Measurements from ENCODE around the gene SNCB.
A peak's percentile ranks its signal among the peaks of the same experiment; 100 is the strongest.

Gene SNCB

DNA sequence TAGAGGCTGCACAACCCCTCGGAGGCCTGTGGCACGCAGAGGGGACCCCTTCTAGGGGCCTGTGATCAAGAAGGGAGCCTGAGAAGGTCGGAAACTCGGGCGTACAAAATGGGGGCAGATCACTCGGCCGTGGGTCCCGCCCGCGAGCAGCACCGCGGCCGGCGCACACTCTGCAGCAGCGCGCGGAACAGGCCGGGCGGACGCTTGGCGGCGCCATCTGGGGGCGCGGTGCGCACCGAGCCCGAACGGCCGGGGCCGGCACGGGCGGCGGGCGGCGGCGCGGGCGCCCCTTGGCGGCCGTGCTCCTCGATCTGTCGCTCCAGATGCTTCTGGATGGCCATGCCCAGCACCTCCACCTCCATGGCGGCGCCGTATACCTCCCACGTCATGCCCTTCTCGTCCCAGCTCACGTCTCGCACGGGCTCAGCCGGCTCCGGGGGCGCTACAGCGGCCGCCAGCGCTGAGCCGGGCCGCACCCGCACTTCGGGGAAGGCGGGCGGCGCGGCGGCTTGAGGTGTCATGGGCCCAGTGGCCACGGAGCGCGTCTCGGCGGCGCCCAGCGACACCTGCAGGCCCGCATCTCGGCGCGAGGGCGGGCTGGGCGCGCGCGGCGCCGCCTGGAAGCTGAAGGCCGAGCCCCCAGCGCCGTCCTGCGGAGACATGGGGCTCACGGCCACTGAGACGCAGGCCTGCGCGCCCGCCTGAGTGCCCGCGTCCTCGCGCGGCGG is 33.5 kb downstream of the SNCB start:
- no peak for FAIRE-seq

DNA sequence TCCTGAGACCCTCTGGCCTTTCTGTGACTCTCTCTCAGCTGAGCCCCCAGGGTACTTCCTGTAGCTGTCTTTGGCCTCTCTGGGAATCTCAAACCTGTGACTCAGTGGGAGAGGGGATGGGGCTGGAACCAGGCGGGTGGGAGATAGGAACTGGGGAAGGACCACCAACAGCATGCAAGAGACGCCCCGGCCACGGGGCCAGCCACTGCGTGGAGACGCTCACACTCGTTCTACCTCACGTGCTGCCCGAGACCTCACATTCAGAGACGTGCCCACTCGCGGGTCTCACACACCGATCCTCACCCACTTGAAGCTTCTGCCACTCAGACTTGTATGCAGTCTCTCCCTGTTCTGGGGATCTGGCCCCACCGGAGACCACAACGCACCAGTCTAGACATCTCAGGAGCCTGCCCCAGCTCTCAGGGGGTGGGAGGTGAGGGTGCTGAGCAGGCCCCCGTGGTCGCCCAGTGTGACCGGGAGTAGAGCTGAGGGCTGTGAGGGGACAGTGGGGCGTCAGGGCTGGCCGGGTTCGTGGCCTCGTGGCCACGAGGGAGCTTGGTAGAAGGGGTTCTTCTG is 34.2 kb downstream of the SNCB start:
- no peak for FAIRE-seq

DNA sequence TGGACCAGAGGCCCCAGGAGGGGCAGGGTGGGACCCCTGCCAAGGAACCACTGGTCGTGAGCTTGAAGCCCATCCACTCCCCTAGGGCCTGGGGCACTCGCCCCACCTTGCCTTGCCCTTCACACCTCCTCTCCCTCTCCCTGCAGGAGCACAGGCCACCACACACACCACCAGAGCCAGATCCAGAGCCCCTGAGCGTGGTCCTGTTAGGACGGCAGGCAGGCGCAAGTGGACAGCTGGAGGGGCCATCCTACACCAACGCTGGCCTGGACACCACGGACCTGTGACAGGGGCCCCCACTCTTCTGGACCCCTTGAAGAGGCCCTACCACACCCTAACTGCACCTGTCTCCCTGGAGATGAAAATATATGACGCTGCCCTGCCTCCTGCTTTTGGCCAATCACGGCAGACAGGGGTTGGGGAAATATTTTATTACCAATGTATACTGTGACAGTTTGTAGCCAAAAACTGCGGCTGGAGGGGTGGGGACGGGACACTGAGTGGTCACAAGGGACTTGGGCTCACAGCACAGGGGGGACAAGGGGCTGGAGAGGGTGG is 34.9 kb downstream of the SNCB start:
- FAIRE-seq, result no peak

DNA sequence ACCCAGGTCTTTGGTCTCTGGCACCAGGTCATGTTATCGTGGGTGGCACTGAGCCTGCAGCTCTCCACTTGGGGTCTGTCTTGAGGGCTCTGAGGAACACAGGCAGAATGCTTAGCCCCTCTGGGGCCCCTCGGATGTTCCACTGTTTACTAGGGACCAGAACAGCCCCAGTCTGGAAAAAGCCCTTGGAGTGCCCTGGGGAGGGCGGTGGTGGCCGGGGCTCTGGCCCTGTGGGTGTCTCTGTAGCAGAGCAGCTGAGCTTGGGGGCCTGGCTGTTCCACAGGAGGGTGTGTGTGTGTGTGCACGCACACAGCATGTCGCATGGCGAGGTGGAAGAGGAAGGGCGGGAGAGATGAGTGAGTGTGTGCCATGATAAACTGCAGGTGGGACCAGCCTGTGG is 35.8 kb downstream of the SNCB start:
- no peak for FAIRE-seq

DNA sequence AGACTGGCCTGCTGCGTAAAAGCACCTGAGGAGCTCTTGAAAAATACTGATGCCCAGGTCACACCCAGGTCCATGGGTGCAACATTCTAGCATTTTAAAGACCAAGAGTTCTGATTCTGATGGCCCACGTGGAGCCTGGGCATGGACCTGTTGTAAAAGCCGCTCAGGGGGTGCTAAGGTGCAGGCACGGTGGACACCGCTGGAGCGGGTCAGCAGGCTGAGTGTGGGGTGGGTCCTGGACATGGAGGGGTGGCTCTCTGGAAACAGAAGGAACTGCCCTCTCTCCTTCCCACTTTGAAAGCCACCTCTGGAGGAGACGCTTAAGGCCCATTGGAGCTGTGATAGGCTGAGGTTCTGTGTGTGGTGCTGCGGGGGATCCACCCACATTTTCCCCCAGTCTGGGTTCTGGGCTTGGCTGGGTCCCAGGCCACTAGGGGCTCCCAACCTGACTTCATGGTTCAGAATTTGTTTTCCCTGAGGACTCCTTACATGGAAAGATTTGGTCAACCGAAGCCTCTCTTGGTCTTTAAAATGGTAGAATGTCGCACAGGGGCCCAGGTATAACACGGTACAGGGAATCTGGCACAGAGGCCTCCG is 37.0 kb downstream of the SNCB start:
- no peak for FAIRE-seq

DNA sequence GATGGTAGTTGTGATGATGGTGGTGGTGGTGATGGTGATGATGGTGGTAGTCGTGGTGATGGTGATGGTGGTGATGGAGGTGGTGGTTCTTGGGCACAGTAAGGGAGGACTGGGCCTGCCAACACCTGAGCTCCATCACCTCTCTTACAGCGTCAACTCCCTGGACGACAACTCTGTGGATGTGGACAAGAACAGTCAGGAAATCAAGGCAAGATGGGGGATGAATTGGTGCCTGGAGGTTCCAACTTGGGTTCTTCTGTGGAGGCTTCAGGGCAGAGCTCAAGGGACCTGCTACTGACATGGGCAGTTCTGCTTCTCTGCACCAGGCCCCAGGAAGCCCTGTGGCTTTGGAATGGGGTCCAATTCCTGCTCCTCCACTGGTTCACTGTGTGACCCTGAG is 37.8 kb downstream of the SNCB start:
- no peak for FAIRE-seq

DNA sequence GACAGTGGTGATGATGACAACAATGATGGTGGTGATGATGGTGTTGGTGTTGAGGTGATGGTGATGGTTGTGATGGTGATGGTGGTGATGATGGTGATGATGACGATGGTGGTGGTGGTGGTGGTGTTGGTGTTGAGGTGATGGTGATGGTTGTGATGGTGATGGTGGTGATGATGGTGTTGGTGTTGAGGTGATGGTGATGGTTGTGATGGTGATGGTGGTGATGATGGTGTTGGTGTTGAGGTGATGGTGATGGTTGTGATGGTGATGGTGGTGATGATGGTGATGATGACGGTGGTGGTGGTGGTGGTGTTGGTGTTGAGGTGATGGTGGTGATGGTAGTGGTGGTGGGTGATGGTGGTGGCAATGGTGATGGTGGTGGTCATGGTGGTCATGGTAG is 38.7 kb downstream of the SNCB start:
- peak; percentile 53 for FAIRE-seq

DNA sequence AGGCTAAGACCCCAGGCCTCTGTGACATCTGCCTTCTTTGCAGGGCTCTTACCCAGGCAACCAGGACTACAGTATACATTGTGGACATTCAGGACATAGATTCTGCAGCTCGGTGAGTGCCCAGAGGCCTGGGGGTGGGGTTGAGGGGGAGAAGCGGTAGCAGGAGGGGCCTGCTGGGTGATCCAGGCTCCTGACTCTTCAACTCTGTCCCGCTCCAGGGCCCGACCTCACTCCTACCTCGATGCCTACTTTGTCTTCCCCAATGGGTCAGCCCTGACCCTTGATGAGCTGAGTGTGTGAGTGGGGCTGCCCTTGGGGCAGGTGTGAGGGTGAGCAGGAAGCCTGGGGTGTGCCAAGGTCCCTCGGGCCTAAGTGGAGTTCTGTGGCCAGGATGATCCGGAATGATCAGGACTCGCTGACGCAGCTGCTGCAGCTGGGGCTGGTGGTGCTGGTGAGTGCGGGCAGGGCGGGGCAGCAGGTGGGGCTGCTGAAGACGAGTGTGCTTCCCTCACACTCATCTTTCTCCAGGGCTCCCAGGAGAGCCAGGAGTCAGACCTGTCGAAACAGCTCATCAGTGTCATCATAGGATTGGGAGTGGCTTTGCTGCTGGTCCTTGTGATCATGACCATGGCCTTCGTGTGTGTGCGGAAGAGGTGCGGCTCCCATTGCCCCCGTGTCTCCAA is 40.2 kb downstream of the SNCB start:
- FAIRE-seq, result no peak

DNA sequence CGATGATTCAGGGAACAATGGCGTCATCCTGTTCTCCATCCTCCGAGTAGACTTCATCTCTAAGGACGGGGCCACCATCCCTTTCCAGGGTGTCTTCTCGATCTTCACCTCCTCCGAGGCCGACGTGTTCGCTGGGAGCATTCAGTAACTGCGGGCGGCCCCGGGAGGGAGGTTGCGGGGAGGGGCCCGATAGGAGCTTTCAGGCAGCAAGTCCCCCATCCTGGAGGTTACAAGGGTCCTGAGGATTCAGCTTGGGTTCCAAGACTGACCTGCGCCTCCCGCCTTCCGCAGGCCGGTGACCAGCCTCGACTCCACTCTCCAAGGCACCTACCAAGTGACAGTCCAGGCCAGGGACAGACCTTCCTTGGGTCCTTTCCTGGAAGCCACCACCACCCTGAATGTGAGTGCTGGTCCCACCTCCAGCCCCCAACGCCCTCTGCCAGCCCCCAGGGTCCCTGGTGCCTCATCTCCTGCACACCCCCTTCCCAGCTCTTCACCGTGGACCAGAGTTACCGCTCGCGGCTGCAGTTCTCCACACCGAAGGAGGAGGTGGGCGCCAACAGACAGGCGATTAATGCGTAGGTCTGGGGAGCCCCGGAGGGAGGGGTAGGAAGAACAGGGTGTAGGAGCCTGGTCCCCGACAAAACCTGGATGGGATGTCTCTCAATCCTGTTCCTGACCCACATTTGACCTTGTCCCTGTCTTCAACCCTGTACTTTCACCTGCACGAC is 41.1 kb downstream of the SNCB start:
- FAIRE-seq, result no peak

DNA sequence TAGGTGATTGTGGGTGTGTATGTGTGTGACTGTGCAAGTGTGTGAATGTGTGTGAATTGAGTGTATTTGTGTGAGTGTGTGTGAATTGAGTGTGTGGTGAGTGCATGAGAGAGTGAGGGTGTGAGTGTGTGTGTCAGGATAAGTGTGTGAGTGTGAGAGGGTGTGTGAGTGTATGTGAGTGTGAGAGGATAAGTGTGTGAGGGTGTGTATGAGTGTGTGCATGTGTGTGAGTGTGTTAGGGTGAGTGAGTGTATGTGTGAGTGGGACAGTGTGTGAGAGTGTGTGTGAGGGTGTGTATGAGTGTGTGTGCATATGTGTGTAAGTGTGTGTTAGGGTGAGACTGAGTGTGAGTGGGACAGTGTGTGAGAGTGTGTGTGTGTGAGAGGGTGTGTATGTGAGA is 42.0 kb downstream of the SNCB start:
- no peak for FAIRE-seq

DNA sequence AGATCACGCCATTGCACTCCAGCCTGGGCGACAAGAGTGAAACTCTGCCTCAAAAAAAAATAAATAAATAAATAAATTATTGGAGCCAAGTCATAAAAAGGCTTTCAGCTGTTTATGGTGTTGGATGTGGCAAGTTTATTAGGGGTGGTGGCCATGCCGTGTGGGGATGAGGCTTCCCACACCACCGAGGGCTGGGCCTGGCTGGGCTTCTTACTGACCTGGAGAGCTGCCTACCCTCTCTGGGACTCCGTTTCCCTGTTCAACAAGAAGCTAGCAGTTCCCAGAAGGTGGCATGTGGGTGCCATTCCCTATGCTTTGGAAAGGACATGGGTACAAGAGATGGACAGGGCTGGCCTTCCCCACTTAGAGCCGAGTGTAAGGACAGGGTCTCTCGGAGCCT is 42.9 kb downstream of the SNCB start:
- no peak for FAIRE-seq

DNA sequence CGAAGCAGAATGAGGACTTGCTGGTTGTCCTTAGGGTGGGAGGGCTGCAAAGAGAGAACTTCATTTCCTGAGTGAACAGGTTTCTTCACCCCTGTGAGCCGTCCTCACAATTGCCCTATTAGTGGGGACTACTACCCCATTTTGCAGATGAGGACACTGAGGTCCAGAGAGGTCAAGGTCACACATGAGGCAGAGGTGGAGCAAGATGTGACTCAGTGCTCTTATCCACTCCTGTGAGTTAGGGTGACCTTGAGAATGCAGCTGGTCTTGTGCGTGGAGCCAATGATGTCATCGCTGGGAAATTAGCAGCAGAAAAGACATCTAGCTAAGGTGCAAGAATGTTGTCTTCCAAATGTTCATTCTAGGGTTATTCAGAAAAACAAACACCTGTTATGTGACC is 47.3 kb downstream of the SNCB start:
- FAIRE-seq, result no peak

DNA sequence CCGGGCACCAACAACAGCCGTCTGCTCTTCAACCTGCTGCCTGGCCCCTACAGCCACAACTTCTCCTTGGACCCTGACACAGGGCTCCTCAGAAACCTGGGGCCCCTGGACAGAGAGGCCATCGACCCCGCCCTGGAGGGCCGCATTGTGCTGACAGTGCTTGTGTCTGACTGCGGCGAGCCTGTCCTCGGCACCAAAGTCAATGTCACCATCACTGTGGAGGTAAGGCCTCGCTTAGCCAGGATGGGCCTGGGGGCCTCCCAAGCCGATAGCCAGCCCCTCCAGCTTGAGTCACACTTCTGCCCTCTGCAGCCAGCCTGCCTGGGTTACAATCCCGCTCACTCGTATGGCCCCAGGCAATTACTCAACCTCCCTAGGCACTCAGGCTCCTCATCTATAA is 49.0 kb downstream of the SNCB start:
- FAIRE-seq, result no peak

DNA sequence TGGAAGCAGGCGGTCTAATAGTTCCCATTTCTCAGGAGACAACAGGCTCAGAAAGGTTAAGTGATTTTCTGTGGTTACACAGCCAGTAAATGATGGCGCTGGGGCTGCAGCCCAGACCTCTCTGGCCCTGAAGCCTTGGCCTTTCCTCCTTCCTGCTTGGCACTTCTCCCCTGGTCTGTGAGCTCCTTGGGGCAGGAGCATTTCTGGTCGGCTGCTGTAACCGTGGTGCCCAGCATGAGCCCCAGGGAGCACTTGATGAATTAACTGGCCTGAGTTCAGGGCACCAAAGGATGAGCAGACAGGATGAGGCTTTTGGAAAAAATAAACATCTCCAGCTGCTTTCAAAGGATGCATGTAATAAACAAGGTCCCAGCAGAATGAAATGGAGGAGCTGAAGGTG is 51.0 kb downstream of the SNCB start:
- FAIRE-seq, result no peak

DNA sequence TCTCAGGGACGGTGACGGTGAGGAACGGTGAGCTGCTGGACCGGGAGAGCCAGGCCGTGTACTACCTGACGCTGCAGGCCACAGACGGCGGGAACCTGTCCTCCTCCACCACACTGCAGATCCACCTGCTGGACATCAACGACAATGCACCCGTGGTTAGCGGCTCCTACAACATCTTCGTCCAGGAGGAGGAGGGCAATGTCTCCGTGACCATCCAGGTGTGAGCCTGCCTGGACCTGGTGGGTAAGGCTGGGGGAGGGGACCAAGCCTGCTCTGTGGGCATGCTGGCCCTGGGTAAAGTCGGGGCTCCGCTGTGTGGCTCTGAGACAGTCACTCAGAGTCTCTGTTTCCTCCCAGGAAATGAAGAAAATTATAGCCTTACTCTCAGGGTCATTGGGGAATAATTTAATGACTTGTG is 51.9 kb downstream of the SNCB start:
- no peak for FAIRE-seq

DNA sequence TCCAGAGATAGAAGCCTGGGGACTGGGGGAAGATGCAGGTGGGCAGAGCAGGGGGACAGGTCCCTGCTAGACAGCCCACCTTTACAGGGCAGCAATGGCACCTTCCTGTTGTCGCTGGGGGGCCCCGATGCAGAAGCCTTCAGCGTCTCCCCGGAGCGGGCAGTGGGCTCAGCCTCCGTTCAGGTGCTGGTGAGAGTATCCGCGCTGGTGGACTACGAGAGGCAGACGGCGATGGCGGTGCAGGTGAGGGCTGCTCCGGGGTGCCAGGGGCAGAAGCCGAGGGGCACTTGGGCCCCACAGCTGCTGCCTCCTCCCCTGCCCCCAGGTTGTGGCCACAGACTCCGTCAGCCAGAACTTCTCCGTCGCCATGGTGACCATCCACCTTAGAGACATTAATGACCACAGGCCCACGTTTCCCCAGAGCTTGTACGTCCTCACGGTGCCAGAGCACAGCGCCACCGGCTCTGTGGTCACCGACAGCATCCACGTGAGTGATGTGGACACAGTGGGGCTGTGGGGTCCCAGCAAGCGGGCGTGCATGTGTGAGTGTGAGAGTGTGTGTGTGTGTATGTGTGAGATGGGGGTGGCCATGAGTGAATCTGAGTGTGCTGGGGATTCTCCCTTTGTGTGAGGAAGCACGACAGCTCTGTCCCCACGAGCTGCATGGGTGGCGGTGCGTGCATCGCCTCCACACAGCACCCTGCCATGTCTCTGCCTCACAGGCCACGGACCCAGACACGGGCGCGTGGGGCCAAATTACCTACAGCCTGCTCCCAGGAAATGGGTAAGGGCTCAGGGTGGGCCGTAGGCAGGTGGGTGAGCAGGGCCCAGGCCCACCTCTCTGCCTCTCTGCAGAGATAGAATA is 52.8 kb downstream of the SNCB start:
- FAIRE-seq, result no peak

DNA sequence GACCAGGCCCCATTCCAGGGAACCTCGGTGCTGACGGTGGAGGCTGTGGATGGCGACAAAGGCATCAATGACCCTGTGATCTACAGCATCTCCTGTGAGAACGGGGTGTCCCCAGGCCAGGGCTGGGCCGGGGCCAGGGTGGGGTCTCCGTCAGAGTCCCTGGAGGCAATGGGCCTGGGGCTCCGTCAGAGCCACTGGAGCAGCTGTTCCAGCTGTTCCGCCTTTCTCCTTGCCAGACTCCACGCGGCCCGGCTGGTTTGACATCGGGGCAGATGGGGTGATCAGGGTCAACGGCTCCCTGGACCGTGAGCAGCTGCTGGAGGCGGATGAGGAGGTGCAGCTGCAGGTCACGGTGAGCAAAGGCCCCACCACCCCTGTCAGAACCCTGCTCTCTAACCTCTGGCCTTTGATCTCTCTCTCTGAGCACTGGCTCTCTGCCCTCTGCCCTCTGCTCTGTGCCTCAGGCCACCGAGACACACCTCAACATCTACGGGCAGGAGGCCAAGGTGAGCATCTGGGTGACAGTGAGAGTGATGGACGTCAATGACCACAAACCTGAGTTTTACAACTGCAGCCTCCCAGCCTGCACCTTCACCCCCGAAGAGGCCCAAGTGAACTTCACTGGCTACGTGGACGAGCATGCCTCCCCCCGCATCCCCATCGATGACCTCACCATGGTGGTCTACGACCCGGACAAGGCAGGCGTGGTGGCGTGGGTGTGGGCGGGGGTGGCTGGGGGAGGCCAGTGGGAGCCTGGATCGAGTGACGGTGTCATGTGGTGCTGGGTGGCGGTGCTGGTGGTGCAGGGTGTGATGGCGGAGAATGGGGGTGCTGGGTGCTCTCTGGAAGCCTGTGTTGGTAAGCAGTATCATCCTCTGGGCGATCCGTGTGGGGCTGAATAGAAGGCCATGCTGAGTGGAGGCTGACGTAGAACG is 54.6 kb downstream of the SNCB start:
- FAIRE-seq, result no peak

DNA sequence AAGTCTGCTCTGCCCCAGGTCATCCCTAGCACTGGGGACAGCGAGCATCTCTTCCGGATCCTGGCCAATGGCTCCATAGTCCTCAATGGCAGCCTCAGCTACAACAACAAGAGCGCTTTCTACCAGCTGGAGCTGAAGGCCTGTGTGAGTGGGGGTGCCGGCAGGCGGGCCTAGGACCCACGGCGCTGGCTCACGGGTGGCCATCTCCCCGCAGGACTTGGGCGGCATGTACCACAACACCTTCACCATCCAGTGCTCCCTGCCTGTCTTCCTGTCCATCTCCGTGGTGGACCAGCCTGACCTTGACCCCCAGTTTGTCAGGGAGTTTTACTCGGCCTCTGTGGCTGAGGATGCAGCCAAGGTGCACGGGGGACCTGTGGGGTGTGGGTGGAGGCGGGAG is 55.3 kb downstream of the SNCB start:
- no peak for FAIRE-seq

DNA sequence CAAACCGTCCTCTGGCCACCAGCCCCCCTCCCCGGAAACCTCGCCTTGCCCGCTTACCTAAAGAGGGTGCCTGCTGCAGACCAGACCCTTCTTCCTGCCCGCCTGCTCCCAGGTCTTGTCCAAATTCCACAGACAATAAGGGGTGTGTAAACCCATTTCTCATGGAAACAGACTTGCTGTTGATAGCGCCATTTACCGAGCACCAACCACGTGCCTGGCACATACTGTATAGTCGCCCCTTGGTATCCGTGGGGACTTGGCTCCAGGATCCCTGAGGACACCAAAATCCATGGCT is 56.1 kb downstream of the SNCB start:
- FAIRE-seq, result no peak

DNA sequence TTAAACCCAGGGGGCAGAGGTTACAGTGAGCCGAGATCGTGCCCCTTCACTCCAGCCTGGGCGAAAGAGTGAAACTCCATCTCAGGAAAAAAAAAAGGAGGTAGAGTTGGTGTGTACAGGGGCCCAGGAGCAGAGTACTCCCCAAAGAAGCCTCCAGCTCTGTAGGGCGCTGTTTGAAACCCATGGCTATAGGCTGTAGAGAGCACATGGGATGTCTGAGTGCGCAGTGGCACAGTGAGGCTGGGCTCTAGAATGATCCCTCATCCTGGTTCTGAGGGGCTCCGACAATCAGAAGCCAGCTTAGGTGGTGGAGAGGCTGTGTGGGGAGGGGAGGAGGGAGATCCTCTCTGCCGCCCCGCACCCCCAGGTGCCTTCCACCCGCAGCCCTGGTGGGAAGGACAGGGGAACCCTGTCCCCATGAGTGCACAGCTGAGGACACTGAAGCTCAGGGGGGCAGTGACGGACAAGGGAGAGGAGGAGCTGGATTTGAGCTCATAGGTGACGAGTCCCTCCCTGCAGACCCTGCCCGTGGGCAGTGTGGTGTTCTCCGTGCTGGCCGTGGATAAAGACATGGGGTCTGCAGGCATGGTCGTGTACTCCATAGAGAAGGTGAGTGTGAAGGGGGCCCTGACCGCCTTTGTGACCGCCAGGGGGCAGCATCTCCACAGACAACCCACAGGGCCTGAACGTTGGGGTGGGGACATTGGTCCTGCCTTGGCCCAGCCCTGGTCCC is 56.6 kb downstream of the SNCB start:
- FAIRE-seq, result no peak

Measured in TTC549 (cell line).